ENCODE data around the gene TTLL6.
A peak's percentile ranks its signal among the peaks of the same experiment; 100 is the strongest.

The TTLL6 gene

DNA sequence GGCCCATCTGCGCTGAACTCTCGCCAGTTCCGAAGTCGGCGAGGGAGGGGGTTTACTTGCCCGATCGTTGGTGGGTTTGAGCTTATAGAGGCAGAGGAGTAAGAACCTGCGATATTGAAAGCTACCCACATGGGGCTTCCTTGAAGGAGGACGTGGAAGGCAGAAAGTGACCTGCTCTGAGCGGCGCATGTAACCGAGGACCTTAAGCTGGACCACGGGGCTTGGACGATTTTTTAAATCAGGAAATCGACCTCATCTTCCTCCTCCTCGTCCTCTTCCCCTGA lies 92.1 kb downstream of the TTLL6 start:
- no peak for DNase-seq (ENCODE audit: low read depth, low spot score)
- in situ Hi-C loops (cut with HindIII; ENCODE audit: low sequenced_read_pairs), result no loop called here
- TF ChIP-seq, protein P1, sequence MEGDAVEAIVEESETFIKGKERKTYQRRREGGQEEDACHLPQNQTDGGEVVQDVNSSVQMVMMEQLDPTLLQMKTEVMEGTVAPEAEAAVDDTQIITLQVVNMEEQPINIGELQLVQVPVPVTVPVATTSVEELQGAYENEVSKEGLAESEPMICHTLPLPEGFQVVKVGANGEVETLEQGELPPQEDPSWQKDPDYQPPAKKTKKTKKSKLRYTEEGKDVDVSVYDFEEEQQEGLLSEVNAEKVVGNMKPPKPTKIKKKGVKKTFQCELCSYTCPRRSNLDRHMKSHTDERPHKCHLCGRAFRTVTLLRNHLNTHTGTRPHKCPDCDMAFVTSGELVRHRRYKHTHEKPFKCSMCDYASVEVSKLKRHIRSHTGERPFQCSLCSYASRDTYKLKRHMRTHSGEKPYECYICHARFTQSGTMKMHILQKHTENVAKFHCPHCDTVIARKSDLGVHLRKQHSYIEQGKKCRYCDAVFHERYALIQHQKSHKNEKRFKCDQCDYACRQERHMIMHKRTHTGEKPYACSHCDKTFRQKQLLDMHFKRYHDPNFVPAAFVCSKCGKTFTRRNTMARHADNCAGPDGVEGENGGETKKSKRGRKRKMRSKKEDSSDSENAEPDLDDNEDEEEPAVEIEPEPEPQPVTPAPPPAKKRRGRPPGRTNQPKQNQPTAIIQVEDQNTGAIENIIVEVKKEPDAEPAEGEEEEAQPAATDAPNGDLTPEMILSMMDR (IDR thresholded peaks at IDR 0.05; ENCODE audit: low read depth, low read length), result no peak
- no peak overlapping the region for H3K4me3 ChIP-seq (ENCODE audit: low read depth, low read length)

DNA sequence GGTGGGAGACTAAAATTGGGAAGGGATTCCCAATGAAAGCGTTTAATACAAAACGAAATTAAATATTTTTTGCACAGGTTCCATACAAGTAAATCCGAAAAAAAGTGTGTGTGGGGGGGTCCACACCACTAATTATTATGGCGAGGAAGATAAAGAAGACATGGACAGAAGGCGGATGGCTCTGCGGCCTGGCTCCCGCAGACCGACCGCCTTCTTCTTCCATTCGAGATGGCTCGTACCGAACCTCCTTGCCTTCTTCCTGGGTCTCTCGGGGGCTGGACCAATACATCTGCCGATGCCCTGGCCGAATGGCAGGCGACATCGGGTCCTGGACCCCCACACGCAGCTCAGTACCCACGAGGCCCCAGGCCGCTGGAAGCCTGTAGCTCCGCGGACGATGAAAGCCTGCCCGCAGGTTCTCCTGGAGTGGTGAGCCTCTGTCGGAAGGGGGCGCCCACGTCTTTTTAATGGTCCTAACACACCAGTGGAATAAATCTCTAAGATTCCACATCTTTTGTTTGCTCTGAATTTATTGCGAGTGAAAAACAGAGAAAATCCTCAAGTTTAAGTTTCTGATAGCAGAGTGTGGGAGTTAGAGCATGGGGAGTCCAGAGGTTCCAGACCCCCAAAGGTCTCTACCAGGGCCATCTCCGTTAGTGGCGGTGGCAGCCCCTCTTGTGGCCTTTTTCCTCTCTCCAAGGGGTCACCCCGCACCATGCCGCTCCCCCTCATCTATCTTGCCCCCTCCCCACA lies 92.6 kb downstream of the TTLL6 start:
- TF ChIP-seq, protein P1 (IDR thresholded peaks at IDR 0.05; ENCODE audit: low read depth, low read length), result peak; percentile 83
- in situ Hi-C loops (cut with HindIII; ENCODE audit: low sequenced_read_pairs), result no loop called here
- H3K4me3 ChIP-seq (ENCODE audit: low read depth, low read length), result no peak overlapping the region

DNA sequence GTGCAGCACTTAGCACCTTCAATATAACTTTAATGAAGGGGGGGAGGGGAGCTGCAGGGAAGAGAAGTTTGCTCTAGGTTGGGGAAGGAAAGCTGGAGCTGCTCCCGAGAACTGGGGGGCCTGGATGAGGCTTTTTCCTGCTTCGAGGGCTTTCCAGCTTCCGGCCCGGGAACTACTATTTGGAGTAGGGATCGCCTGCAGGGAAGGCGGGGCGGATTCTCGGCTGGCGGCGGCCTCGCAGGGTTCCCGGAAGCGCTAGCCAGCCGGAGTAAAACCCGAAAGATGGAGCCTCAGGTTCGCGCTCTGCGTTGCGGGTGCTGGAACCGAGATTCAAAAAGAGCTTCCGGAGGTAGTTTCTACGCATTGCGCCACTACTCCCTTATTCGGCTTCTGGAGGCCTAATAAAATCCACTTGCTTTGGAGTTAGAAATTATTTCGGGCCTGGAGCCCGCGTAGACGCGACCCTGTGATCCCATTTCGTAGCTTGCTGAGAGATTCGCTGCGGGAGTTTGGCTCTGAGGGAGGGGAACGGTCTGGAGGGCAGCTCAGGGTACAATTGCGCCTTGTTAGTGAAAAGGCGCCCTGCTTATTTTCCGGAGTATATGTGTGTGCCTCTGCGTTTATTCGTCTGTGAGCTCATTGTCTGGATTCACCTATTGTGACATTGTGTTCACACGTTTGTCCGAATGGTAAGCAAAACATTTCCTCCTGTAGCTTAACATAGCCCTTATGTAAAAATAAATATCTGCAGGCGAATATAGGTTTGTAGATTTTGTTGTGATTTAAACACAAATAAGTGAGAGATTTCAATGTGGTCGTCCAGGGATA lies 93.4 kb downstream of the TTLL6 start:
- DNase-seq (ENCODE audit: low read depth, low spot score), result no peak
- in situ Hi-C loops (cut with HindIII; ENCODE audit: low sequenced_read_pairs), result no loop called here
- TF ChIP-seq, protein P1 (IDR thresholded peaks at IDR 0.05; ENCODE audit: low read depth, low read length), result no peak
- H3K4me3 ChIP-seq (ENCODE audit: low read depth, low read length), result no peak overlapping the region

More for the DNA sequence above, 92.6 kb downstream of the TTLL6 start:
- DNase-seq (ENCODE audit: low read depth, low spot score), result peak; percentile 70

DNA sequence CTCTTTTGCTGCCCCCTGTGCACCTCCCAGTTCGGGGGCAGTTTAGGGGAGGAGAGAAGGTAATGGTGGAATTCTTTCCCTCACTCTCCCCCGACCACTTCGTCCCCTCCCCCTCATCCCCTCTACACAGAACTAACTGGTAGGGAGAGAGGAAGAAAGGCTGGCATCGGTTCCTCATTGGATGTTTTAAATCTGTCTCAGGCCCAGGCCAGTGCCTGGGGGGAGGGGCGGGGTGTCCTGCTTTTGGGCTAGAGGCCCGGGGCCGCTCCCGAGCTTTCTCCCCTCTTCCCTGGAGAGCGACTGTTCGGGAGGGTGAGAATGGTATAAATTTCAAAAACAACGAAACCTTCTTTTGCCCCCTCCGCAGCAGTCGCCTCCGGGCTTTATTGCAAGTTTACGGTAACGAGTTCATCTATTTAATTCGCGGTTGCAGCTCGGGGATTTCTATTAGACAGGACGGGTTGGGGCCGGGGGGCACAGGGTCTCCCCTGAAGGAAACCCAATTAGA lies 94.1 kb downstream of the TTLL6 start, which contains the start of gene PRAC2:
Gene PRAC2 (plus strand): TSS at position 271 of the 508 bp plus-strand sequence. CDS start 1,226 bp downstream, outside the sequence.
- TF ChIP-seq, protein P1 (IDR thresholded peaks at IDR 0.05; ENCODE audit: low read depth, low read length), result no peak
- DNase-seq (ENCODE audit: low read depth, low spot score), result no peak
- H3K4me3 ChIP-seq (ENCODE audit: low read depth, low read length), result no peak within 1 kb of the TSS
- in situ Hi-C loops (cut with HindIII; ENCODE audit: low sequenced_read_pairs), result no loop called here

DNA sequence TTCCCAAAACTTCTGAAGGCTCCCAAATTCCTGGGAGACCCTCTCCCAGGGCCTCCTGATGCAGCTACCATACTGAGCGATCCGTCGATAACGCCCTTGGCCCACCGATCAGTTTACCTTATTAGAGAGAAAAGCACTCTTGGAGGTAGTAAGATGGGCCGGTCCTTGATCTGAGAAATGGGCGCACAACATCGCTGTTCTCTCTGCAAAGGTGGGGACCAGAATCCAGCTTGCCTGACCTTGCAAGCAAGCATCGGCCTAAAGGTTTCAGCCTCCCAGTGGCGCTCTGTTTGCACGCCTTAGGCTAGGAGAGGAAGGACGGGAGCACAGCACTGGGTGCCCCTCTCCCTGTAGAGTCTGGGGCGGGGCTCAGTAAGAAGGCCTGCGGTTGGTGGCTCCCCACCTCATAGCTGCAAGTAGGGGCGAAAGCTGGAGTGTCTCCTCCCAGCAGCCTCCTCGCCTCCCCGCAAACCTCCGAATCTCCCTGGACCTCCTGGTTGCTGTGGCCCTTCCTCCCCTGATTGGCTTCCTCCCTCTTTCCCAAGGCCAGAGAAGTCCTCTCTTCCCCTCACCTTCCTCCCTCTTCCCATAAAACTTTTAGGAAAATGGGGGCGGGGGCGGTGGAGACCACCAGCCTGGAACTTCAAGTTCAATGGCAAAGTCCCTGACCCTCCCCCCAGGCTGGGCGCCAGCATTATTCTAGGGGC lies 94.7 kb downstream of the TTLL6 start, which contains the start of gene PRAC1:
Gene PRAC1 (minus strand): TSS at position 318 of the 707 bp plus-strand sequence. CDS start 126 bp downstream, at position 192.
- TF ChIP-seq, protein P1 (IDR thresholded peaks at IDR 0.05; ENCODE audit: low read depth, low read length), result no peak
- DNase-seq (ENCODE audit: low read depth, low spot score), result no peak
- in situ Hi-C loops (cut with HindIII; ENCODE audit: low sequenced_read_pairs), result no loop called here
- no peak within 1 kb of the TSS for H3K4me3 ChIP-seq (ENCODE audit: low read depth, low read length)

DNA sequence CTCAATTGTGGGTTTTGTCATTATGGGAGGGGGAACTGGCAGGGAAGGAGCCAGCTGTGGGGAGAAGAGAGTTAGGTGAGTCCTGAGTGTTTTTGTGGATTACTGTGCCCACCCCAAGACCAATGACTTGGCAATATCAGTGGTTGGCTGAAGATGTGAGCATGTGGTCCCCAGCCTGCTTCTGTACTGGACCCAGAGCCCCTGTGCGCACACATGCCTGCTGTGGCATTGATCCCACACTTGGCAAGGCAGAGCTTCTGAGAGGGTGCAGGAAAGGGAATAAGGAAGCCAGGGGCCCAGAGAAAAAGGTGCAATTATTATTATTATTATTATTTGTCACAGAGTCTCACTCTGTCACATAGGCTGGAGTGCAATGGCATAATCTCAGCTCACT lies 96.0 kb downstream of the TTLL6 start:
- no peak overlapping the region for H3K4me3 ChIP-seq (ENCODE audit: low read depth, low read length)
- TF ChIP-seq, protein P1 (IDR thresholded peaks at IDR 0.05; ENCODE audit: low read depth, low read length), result no peak
- in situ Hi-C loops (cut with HindIII; ENCODE audit: low sequenced_read_pairs), result no loop called here
- no peak for DNase-seq (ENCODE audit: low read depth, low spot score)

Measured in astrocyte of the spinal cord (primary cell).